Uterus (tissue), 2 donors: ENCODE results near the gene MLKL.

Experiments
- CTCF ChIP-seq, 4 experiments: fragments of 200-600 bp in 2 of 4; fragments of 450-650 bp in 2 of 4; sonication (generic) in 2 of 4; IDR thresholded peaks; one replicate each; pipeline ENCODE4 v1.5.1; 2016 to 2019; ENCODE audit warnings: antibody characterized with exemption in 4 of 4, mild to moderate bottlenecking in 2 of 4, moderate library complexity in 1 of 4
- POLR2A ChIP-seq, 2 donors: fragments of 450-650 bp; IDR thresholded peaks; one replicate each; pipeline ENCODE4 v1.6.1; 2016; ENCODE audit warnings: antibody characterized with exemption in 2 of 2, mild to moderate bottlenecking in 1 of 2, moderate library complexity in 1 of 2

GRCh38 chr16:74724820-74725549 is 24.3 kb upstream of the MLKL start:
- no peak for TF ChIP-seq POLR2A (IDR thresholded peaks at IDR 0.05)
- no peak for TF ChIP-seq CTCF (IDR thresholded peaks at IDR 0.05)
